Small intestine (tissue), 7 donors: ENCODE results near the gene SARDH. TPM values are rescaled to one million over a fixed set of nuclear protein-coding genes. Genes with fewer than 3 reads are reported as not detected.

Experiments used
- DNase-seq, 2 donors: peaks; one replicate each; pipeline versions ENCODE4 v3.0.0 to v3.0.0-alpha.2; 2013
- FAIRE-seq: peaks from 2 replicates; lab custom pipeline; 2012; peaks lifted over from hg19 to GRCh38; lab: Jason Lieb, UNC
- H3K27ac ChIP-seq, 3 donors: one replicate each; pipeline ENCODE4 v1.5.1; 2013; ENCODE audit warnings: low read length in 2 of 3, mild to moderate bottlenecking in 2 of 3, control low read depth in 1 of 3, inconsistent platforms in 1 of 3, low read depth in 1 of 3, moderate library complexity in 1 of 3
- H3K27me3 ChIP-seq, 3 donors: one replicate each; pipeline ENCODE4 v1.6.1; 2013; ENCODE audit warnings: low read length in 3 of 3, inconsistent platforms in 1 of 3; ENCODE audit not compliant: control insufficient read depth in 3 of 3, insufficient read depth in 3 of 3
- H3K36me3 ChIP-seq, 3 donors: one replicate each; pipeline ENCODE4 v1.6.1; 2013; ENCODE audit warnings: low read length in 3 of 3, inconsistent platforms in 1 of 3, low read depth in 1 of 3, mild to moderate bottlenecking in 1 of 3, moderate library complexity in 1 of 3; ENCODE audit not compliant: control insufficient read depth in 3 of 3, insufficient read depth in 2 of 3
- H3K4me1 ChIP-seq, 3 donors: one replicate each; pipeline ENCODE4 v1.6.1; 2013; ENCODE audit warnings: low read length in 2 of 3, inconsistent platforms in 1 of 3, low read depth in 1 of 3, mild to moderate bottlenecking in 1 of 3, moderate library complexity in 1 of 3; ENCODE audit not compliant: control insufficient read depth in 3 of 3, insufficient read depth in 2 of 3
- H3K4me3 ChIP-seq, 3 donors: one replicate each; pipeline ENCODE4 v1.5.1; 2013; ENCODE audit warnings: low read length in 3 of 3, control low read depth in 1 of 3, inconsistent platforms in 1 of 3, low read depth in 1 of 3, mild to moderate bottlenecking in 1 of 3, moderate library complexity in 1 of 3
- H3K9me3 ChIP-seq, 2 donors: one replicate each; pipeline ENCODE4 v1.6.1; 2013; ENCODE audit warnings: low read depth in 1 of 2, low read length in 1 of 2; ENCODE audit not compliant: control insufficient read depth in 2 of 2, insufficient read depth in 1 of 2
- WGBS, 3 donors: extraction: QIAGEN DNeasy Blood & Tissue Kit; methylation state at CpG; one replicate each; pipeline ENCODE4 v1.1.7; 2013; 5-methylcytosine and 5-hydroxymethylcytosine counted together
- polyA plus RNA-seq, 4 donors: library from polyadenylated mRNA; stranded (reverse) in 3 of 4; unstranded in 1 of 4; fragments of 200-250 nt in 3 of 4; fragments of 120-200 nt in 1 of 4; gene quantifications; one replicate each; pipeline versions ENCODE4 v1.2.1 to v1.2.3, GENCODE V29; 2013
- donor health status: healthy with polysubstance abuse.
- donor health status: control.
- donor health status: control.
- donor health status: Bipolar disorder and iron deficiency.
- donor health status: healthy.

SARDH gene
- polyA plus RNA-seq, 4 donors, result 0.51 to 2.6 (median 0.54) TPM; not detected in 1

GRCh38 chr9:133772581-133772980, 34.4 kb upstream of the SARDH start:
- Histone ChIP-seq H3K4me1 (no peaks in the 10 kb centered on the region), H3K27me3 (no peaks in the 10 kb centered on the region), H3K9me3 (peaks cover 0 to 33% of the 10 kb centered on the region in 2 donors), H3K27ac (no peak overlapping the region), H3K4me3 (no peak overlapping the region), H3K36me3 (peaks cover 23 to 95% (median 41%) of the 10 kb centered on the region in 3 donors)
- DNase-seq (no peak), FAIRE-seq (no peak)
- WGBS, 3 donors, result 94 to 96% (median 96%) methylated on average over 7 of the region's 7 CpGs

GRCh38 chr9:133771486-133772482, 33.6 kb upstream of the SARDH start:
- H3K4me3 ChIP-seq, result no peak overlapping the region
- no peak overlapping the region for H3K27ac ChIP-seq
- H3K36me3 ChIP-seq, result peaks cover 26 to 90% (median 37%) of the 10 kb centered on the region in 3 donors
- H3K27me3 ChIP-seq, result no peaks in the 10 kb centered on the region
- H3K9me3 ChIP-seq, result peaks cover 0 to 37% of the 10 kb centered on the region in 2 donors
- no peak for FAIRE-seq
- WGBS, 3 donors, result 85 to 93% (median 91%) methylated on average over 26 of the region's 26 CpGs
- H3K4me1 ChIP-seq, result no peaks in the 10 kb centered on the region
- no peak for DNase-seq

- H3K36me3 ChIP-seq, result peaks cover 26 to 75% (median 34%) of the 10 kb centered on the region in 3 donors
- WGBS, 3 donors, result 90 to 94% (median 93%) methylated on average over 16 of the region's 16 CpGs
Observed at GRCh38 chr9:133770076-133770777, 32.1 kb upstream of the SARDH start.

GRCh38 chr9:133769511-133770075, 31.4 kb upstream of the SARDH start:
- DNase-seq (no peak), FAIRE-seq (no peak)
- WGBS, 3 donors, result 87 to 93% (median 90%) methylated on average over 17 of the region's 17 CpGs
- Histone ChIP-seq H3K27ac (no peak overlapping the region), H3K4me3 (no peak overlapping the region), H3K36me3 (peaks cover 21 to 68% (median 28%) of the 10 kb centered on the region in 3 donors), H3K4me1 (no peaks in the 10 kb centered on the region), H3K9me3 (peaks cover 0 to 26% of the 10 kb centered on the region in 2 donors), H3K27me3 (no peaks in the 10 kb centered on the region)

More at GRCh38 chr9:133770076-133770777, 32.1 kb upstream of the SARDH start:
- H3K4me1 ChIP-seq, result no peaks in the 10 kb centered on the region
- FAIRE-seq (no peak), DNase-seq (no peak)
- peaks cover 0 to 32% of the 10 kb centered on the region in 2 donors for H3K9me3 ChIP-seq
- no peak overlapping the region for H3K4me3 ChIP-seq
- H3K27ac ChIP-seq, result no peak overlapping the region
- H3K27me3 ChIP-seq, result no peaks in the 10 kb centered on the region

GRCh38 chr9:133768859-133769510, 30.8 kb upstream of the SARDH start:
- Histone ChIP-seq H3K4me1 (no peaks in the 10 kb centered on the region), H3K4me3 (no peak overlapping the region), H3K27me3 (no peaks in the 10 kb centered on the region), H3K27ac (no peak overlapping the region), H3K36me3 (peaks cover 18 to 64% (median 26%) of the 10 kb centered on the region in 3 donors), H3K9me3 (peaks cover 0 to 20% of the 10 kb centered on the region in 2 donors)
- WGBS, 3 donors, result 84 to 93% (median 88%) methylated on average over 13 to 15 of the region's 15 CpGs
- DNase-seq, result no peak
- FAIRE-seq, result no peak

- Histone ChIP-seq H3K4me1 (no peaks in the 10 kb centered on the region), H3K36me3 (peaks cover 17 to 68% (median 25%) of the 10 kb centered on the region in 3 donors), H3K9me3 (peaks cover 0 to 18% of the 10 kb centered on the region in 2 donors), H3K27ac (no peak overlapping the region), H3K27me3 (no peaks in the 10 kb centered on the region), H3K4me3 (no peak overlapping the region)
- WGBS, 3 donors, result 94 to 98% (median 95%) methylated on average over 15 to 17 of the region's 17 CpGs
- no peak for FAIRE-seq
- DNase-seq, result no peak
Observed at GRCh38 chr9:133768371-133768858, 30.3 kb upstream of the SARDH start.

GRCh38 chr9:133767625-133768024, 29.5 kb upstream of the SARDH start:
- WGBS, 3 donors, result 94 to 100% (median 100%) methylated on average over 1 of the region's 1 CpG
- no peak for FAIRE-seq

More at GRCh38 chr9:133767625-133768024, 29.5 kb upstream of the SARDH start:
- no peak for DNase-seq
- H3K27me3 ChIP-seq, result no peaks in the 10 kb centered on the region
- no peaks in the 10 kb centered on the region for H3K4me1 ChIP-seq
- H3K4me3 ChIP-seq, result no peak overlapping the region
- peaks cover 17 to 69% (median 25%) of the 10 kb centered on the region in 3 donors for H3K36me3 ChIP-seq
- peaks cover 0 to 18% of the 10 kb centered on the region in 2 donors for H3K9me3 ChIP-seq
- H3K27ac ChIP-seq, result no peak overlapping the region
